Melanocyte of skin (primary cell): ENCODE results near the gene SH3BGRL. TPM values are rescaled to one million over a fixed set of nuclear protein-coding genes. Genes with fewer than 3 reads are reported as not detected.

Experiments used
- total RNA-seq, 2 donors: library from RNA; depleted of rRNA; stranded (reverse); fragments of >200 nt; gene quantifications; 2 replicates each; pipeline ENCODE4 v1.2.3, GENCODE V29; 2012

Gene SH3BGRL
- total RNA-seq: 10 to 100 TPM; 40.0 to 68.1 TPM

GRCh38 chrX:81201671-81202455 lies at the start of gene SH3BGRL, which contains the start of gene HMGN5:
Gene SH3BGRL (plus strand): TSS chrX:81202102. CDS start chrX:81202201, 99 bp downstream.
Gene HMGN5 (minus strand): TSS chrX:81201913. CDS start chrX:81121549, 80,364 bp downstream.

Other genes starting within 250 kb of the SH3BGRL start
- gene HMGN5, start 189 bp upstream of the SH3BGRL start, total RNA-seq: 1 to 10 TPM; 1.4 to 1.7 TPM